Natural killer cell (primary cell): ENCODE results near the gene FBXL19. TPM values are rescaled to one million over a fixed set of nuclear protein-coding genes. Genes with fewer than 3 reads are reported as not detected.

Experiments used
- ATAC-seq, 3 donors: fragments of 150-1000 bp in 2 of 3; fragments of 200-7000 bp in 1 of 3; cut with Tn5 transposase; 1 replicate in 1 of 3; 2 replicates in 2 of 3; pipeline ENCODE4 v1.10.0; 2021; ENCODE audit warnings: mild to moderate bottlenecking in 2 of 3, moderate library complexity in 2 of 3
- DNase-seq, 2 donors: peaks; one replicate each; pipeline versions ENCODE4 v3.0.0 to v3.0.0-alpha.2; 2013 to 2021; ENCODE audit warnings: mixed read lengths in 1 of 2
- H3K27ac ChIP-seq: one replicate; pipeline ENCODE4 v1.5.1; 2013; ENCODE audit warnings: mild to moderate bottlenecking, low read length
- H3K27me3 ChIP-seq: one replicate; pipeline ENCODE4 v1.6.1; 2013; ENCODE audit warnings: low read length; ENCODE audit not compliant: control insufficient read depth, insufficient read depth
- H3K36me3 ChIP-seq: one replicate; pipeline ENCODE4 v1.6.1; 2013; ENCODE audit warnings: low read length; ENCODE audit not compliant: control insufficient read depth, insufficient read depth
- H3K4me1 ChIP-seq: one replicate; pipeline ENCODE4 v1.6.1; 2013; ENCODE audit warnings: low read length; ENCODE audit not compliant: control insufficient read depth, insufficient read depth
- H3K4me3 ChIP-seq: one replicate; pipeline ENCODE4 v1.5.1; 2013; ENCODE audit warnings: low read length
- H3K9me3 ChIP-seq: one replicate; pipeline ENCODE4 v1.6.1; 2013; ENCODE audit warnings: low read length; ENCODE audit not compliant: control insufficient read depth, insufficient read depth
- H3K27ac Mint-ChIP-seq, 2 donors: one replicate each; pipeline ENCODE4 v1.8.0; 2022; ENCODE audit warnings: mild to moderate bottlenecking in 2 of 2, mixed read lengths in 2 of 2, moderate library complexity in 1 of 2
- H3K27me3 Mint-ChIP-seq, 2 donors: one replicate each; pipeline ENCODE4 v1.8.0; 2022; ENCODE audit warnings: low read depth in 2 of 2, mixed read lengths in 2 of 2
- H3K36me3 Mint-ChIP-seq: one replicate; pipeline ENCODE4 v1.8.0; 2022; ENCODE audit warnings: mixed read lengths
- H3K4me1 Mint-ChIP-seq, 2 donors: one replicate each; pipeline ENCODE4 v1.8.0; 2022; ENCODE audit warnings: mixed read lengths in 2 of 2
- H3K4me3 Mint-ChIP-seq: one replicate; pipeline ENCODE4 v1.8.0; 2022; ENCODE audit warnings: mild to moderate bottlenecking, moderate library complexity, mixed read lengths
- H3K9me3 Mint-ChIP-seq, 2 donors: one replicate each; pipeline ENCODE4 v1.8.0; 2022; ENCODE audit warnings: mixed read lengths in 2 of 2
- CTCF ChIP-seq: fragments of 200-600 bp; IDR thresholded peaks from one replicate; pipeline ENCODE4 v1.8.0; 2022; ENCODE audit warnings: antibody characterized with exemption
- WGBS: methylation state at CpG from one replicate; pipeline ENCODE4 v1.1.7; 2013; ENCODE audit warnings: missing lambda C conversion rate; ENCODE audit not compliant: insufficient coverage; 5-methylcytosine and 5-hydroxymethylcytosine counted together
- intact Hi-C: fragments of 100-400 bp; cut with micrococcal nuclease; formaldehyde crosslinking; loops from one replicate; pipeline ENCODE4 v1.14.2; 2022
- total RNA-seq, 4 donors: library from RNA; stranded (reverse); fragments of 120-200 nt in 1 of 4; gene quantifications; one replicate each; pipeline versions ENCODE4 v1.2.3 to v1.2.4, GENCODE V29; 2013 to 2022

The FBXL19 gene
- total RNA-seq, 3 donors from 2014 or later (not counting 1 experiment from before 2014, with no cell fraction given), result 10.1 to 13.3 (median 12.4) TPM

GRCh38 chr16:30946671-30947540 is 23.5 kb downstream of the FBXL19 start:
- no peak for DNase-seq
- H3K27me3 Mint-ChIP-seq, result no peaks in the 10 kb centered on the region
- no peak for ATAC-seq
- peaks cover 21 to 39% of the 10 kb centered on the region in 2 donors for H3K4me1 Mint-ChIP-seq
- WGBS, result 97% methylated on average over 38 of the region's 38 CpGs
- peak overlapping the region; percentile 4 to 27 for H3K27ac Mint-ChIP-seq
- Histone ChIP-seq H3K27me3 (no peaks in the 10 kb centered on the region), H3K9me3 (no peaks in the 10 kb centered on the region), H3K36me3 (no peaks in the 10 kb centered on the region), H3K27ac (no peak overlapping the region), H3K4me1 (peaks cover 38% of the 10 kb centered on the region), H3K4me3 (no peak overlapping the region)
- intact Hi-C loops, result no loop called here
- H3K4me3 Mint-ChIP-seq, result peak overlapping the region; percentile 66
- H3K9me3 Mint-ChIP-seq, result no peaks in the 10 kb centered on the region
- no peaks in the 10 kb centered on the region for H3K36me3 Mint-ChIP-seq
- TF ChIP-seq CTCF, result no peak

GRCh38 chr16:30947541-30947858 is 24.1 kb downstream of the FBXL19 start:
- Mint-ChIP-seq H3K27ac (peak overlapping the region in 1 of 2 donors; percentile 18), H3K36me3 (no peaks in the 10 kb centered on the region), H3K4me1 (peaks cover 15 to 33% of the 10 kb centered on the region in 2 donors), H3K27me3 (no peaks in the 10 kb centered on the region), H3K9me3 (no peaks in the 10 kb centered on the region), H3K4me3 (no peak overlapping the region)
- DNase-seq (no peak), ATAC-seq (no peak)
- peaks cover 32% of the 10 kb centered on the region for H3K4me1 ChIP-seq
- H3K27me3 ChIP-seq, result no peaks in the 10 kb centered on the region
- no peak overlapping the region for H3K4me3 ChIP-seq
- TF ChIP-seq CTCF, result no peak
- intact Hi-C loops, result no loop called here
- H3K27ac ChIP-seq, result no peak overlapping the region
- WGBS, result 96% methylated on average over 3 of the region's 3 CpGs
- no peaks in the 10 kb centered on the region for H3K9me3 ChIP-seq
- H3K36me3 ChIP-seq, result no peaks in the 10 kb centered on the region

GRCh38 chr16:30947859-30948666 is 24.7 kb downstream of the FBXL19 start:
- Histone ChIP-seq H3K36me3 (no peaks in the 10 kb centered on the region), H3K27ac (peak overlapping the region; percentile 71), H3K4me1 (peaks cover 27% of the 10 kb centered on the region), H3K27me3 (no peaks in the 10 kb centered on the region), H3K4me3 (peak overlapping the region; percentile 74), H3K9me3 (no peaks in the 10 kb centered on the region)
- H3K27ac Mint-ChIP-seq, result peak overlapping the region in 1 of 2 donors; percentile 88
- intact Hi-C loops, result no loop called here
- H3K27me3 Mint-ChIP-seq, result no peaks in the 10 kb centered on the region
- ATAC-seq (peak in 2 of 3 donors; percentile 16 to 22), DNase-seq (peak in 1 of 2 donors; percentile 35)
- H3K4me3 Mint-ChIP-seq, result no peak overlapping the region
- H3K36me3 Mint-ChIP-seq, result no peaks in the 10 kb centered on the region
- H3K9me3 Mint-ChIP-seq, result no peaks in the 10 kb centered on the region
- no peak for TF ChIP-seq CTCF
- 63% methylated on average over 42 of the region's 44 CpGs for WGBS
- H3K4me1 Mint-ChIP-seq, result peaks cover 10 to 28% of the 10 kb centered on the region in 2 donors
